GM12878 (cell line): ENCODE data around the gene OR5M3. TPM values are rescaled to one million over a fixed set of nuclear protein-coding genes. Genes with fewer than 3 reads are reported as not detected.

ENCODE experiments used
- ATAC-seq: fragments of 200-7000 bp; cut with Tn5 transposase; 3 replicates; pipeline ENCODE4 v1.9.1; 2020; ENCODE audit warnings: mild to moderate bottlenecking, moderate library complexity
- BruUV-seq: library from RNA; stranded (reverse); fragments of 400-500 nt; replicated peaks from 2 replicates; lab custom pipeline; 2021; lab: Mats Ljungman, UMichigan
- CTCF ChIA-PET: fragments of 300-600 bp; sonication (Branson Sonifier 250); formaldehyde crosslinking; extraction: SDS; loops from one replicate; lab custom pipeline; 2021; ENCODE audit warnings: inconsistent platforms; lab: Yijun Ruan, JAX
- POLR2A ChIA-PET: fragments of 350-600 bp; formaldehyde crosslinking; extraction: SDS; loops from one replicate; lab custom pipeline; 2021; ENCODE audit warnings: inconsistent platforms; lab: Charles Lee
- RAD21 ChIA-PET: fragments of 300-600 bp; sonication (Branson Sonifier 250); formaldehyde crosslinking; loops from one replicate; lab custom pipeline; 2023; ENCODE audit warnings: antibody characterized with exemption; ENCODE audit not compliant: unreplicated experiment; lab: Charles Lee
- SMC1A ChIA-PET: fragments of 300-600 bp; sonication (Branson Sonifier 250); formaldehyde crosslinking; loops from one replicate; lab custom pipeline; 2023; ENCODE audit not compliant: unreplicated experiment, uncharacterized antibody; lab: Charles Lee
- DNase-seq: peaks from one replicate; pipeline ENCODE4 v3.0.0-alpha.2; 2011; ENCODE audit warnings: low read depth, low spot score
- FAIRE-seq: peaks from 3 replicates; lab custom pipeline; 2011; peaks lifted over from hg19 to GRCh38; lab: Jason Lieb, UNC
- H2AFZ ChIP-seq: 2 replicates; pipeline ENCODE4 v1.6.0; 2011; ENCODE audit warnings: low read depth, low read length, control low read depth; ENCODE audit not compliant: control insufficient read depth
- H3K27ac ChIP-seq: 2 replicates; pipeline ENCODE4 v1.5.1; 2011; ENCODE audit warnings: control low read depth; ENCODE audit not compliant: control insufficient read depth, insufficient read depth
- H3K27me3 ChIP-seq, 2 experiments: replicated peaks in 1 of 2; 2 replicates each; pipeline versions ENCODE4 v1.6.0 to v1.6.1; 2011; ENCODE audit warnings: low read length in 1 of 2; ENCODE audit not compliant: control insufficient read depth in 2 of 2, insufficient read depth in 2 of 2
- H3K36me3 ChIP-seq, 2 experiments: 2 replicates each; pipeline ENCODE4 v1.5.1; 2011; ENCODE audit warnings: low read length in 1 of 2; ENCODE audit not compliant: control insufficient read depth in 2 of 2, insufficient read depth in 2 of 2
- H3K4me1 ChIP-seq: 2 replicates; pipeline ENCODE4 v1.6.1; 2011; ENCODE audit warnings: mild to moderate bottlenecking, low read length, moderate library complexity, mixed read lengths; ENCODE audit not compliant: control insufficient read depth, insufficient read depth
- H3K4me2 ChIP-seq: 2 replicates; pipeline ENCODE4 v1.6.0; 2011; ENCODE audit warnings: control low read depth; ENCODE audit not compliant: control insufficient read depth, insufficient read depth
- H3K4me3 ChIP-seq: fragments of 200-600 bp; sonication (generic); 2 replicates; pipeline ENCODE4 v1.5.1; 2016
- H3K79me2 ChIP-seq: 2 replicates; pipeline ENCODE4 v1.6.0; 2011; ENCODE audit warnings: low read length; ENCODE audit not compliant: control insufficient read depth, insufficient read depth
- H3K9ac ChIP-seq: 2 replicates; pipeline ENCODE4 v1.8.0; 2011; ENCODE audit warnings: low read length, control low read depth, mixed read lengths; ENCODE audit not compliant: control insufficient read depth, insufficient read depth
- H3K9me3 ChIP-seq: replicated peaks from 3 replicates; pipeline ENCODE4 v1.5.1; 2011; ENCODE audit warnings: mild to moderate bottlenecking, low read length; ENCODE audit not compliant: control insufficient read depth, insufficient read depth
- H4K20me1 ChIP-seq: 2 replicates; pipeline ENCODE4 v1.6.0; 2011; ENCODE audit not compliant: control insufficient read depth, insufficient read depth
- CTCF ChIP-seq, 3 experiments: IDR thresholded peaks in 2 of 3; conservative IDR thresholded peaks in 1 of 3; 2 replicates each; pipeline ENCODE4 v1.5.1; 2011; ENCODE audit warnings: low read depth in 3 of 3, low read length in 3 of 3, mild to moderate bottlenecking in 3 of 3, control low read depth in 2 of 3, moderate library complexity in 2 of 3, inconsistent platforms in 1 of 3, mixed read lengths in 1 of 3; ENCODE audit not compliant: control insufficient read depth in 2 of 3, insufficient read depth in 1 of 3; ENCODE audit errors: extremely low read depth in 1 of 3
- EP300 ChIP-seq, 2 experiments: fragments of 150-350 bp in 1 of 2; IDR thresholded peaks; 2 replicates each; pipeline ENCODE4 v1.6.1; 2011 to 2012; ENCODE audit warnings: low read depth in 2 of 2, low read length in 2 of 2, borderline replicate concordance in 1 of 2, improper control_type of control experiment in 1 of 2, inconsistent platforms in 1 of 2; ENCODE audit not compliant: control insufficient read depth in 1 of 2
- HCFC1 ChIP-seq: fragments of 150-350 bp; IDR thresholded peaks from 2 replicates; pipeline ENCODE4 v1.6.1; 2014; ENCODE audit warnings: low read length
- PRDM15 ChIP-seq: fragments of 450-650 bp; formaldehyde crosslinking; IDR thresholded peaks from 2 replicates; pipeline ENCODE4 v1.4.0; 2020; ENCODE audit warnings: mild to moderate bottlenecking, moderate library complexity
- SMC3 ChIP-seq: IDR thresholded peaks from 2 replicates; pipeline ENCODE4 v1.6.1; 2011; ENCODE audit warnings: low read length, improper control_type of control experiment, borderline replicate concordance
- ZNF384 ChIP-seq: IDR thresholded peaks from 2 replicates; pipeline ENCODE4 v1.6.1; 2012; ENCODE audit warnings: low read depth, mild to moderate bottlenecking, low read length, improper control_type of control experiment, borderline replicate concordance
- WGBS: methylation state at CpG from one replicate; pipeline ENCODE4 v1.1.6; 2016; ENCODE audit warnings: low lambda C conversion rate; ENCODE audit not compliant: insufficient replicate concordance, insufficient coverage; ENCODE audit errors: missing lambda C conversion rate; 5-methylcytosine and 5-hydroxymethylcytosine counted together
- in situ Hi-C: fragments of 300-500 bp; cut with MboI; formaldehyde crosslinking; loops from 9 replicates; pipeline ENCODE4 v1.14.3; 2018; ENCODE audit warnings: mixed read lengths
- intact Hi-C: fragments of 100-400 bp; cut with micrococcal nuclease; formaldehyde crosslinking; loops from one replicate; pipeline ENCODE4 v1.14.2; 2022; ENCODE audit not compliant: unreplicated experiment
- polyA plus RNA-seq, 11 experiments: library from polyadenylated mRNA; depleted of rRNA in 4 of 11; unstranded in 6 of 11; stranded (reverse) in 5 of 11; fragments of >200 nt; fragmentation: Nextera tagmentation in 4 of 11; fragmentation: Illumina TruSeq in 1 of 11; extraction: Ambion mirVana in 4 of 11; extraction: Trizol in 1 of 11; gene quantifications; 1 replicate in 1 of 11; 2 replicates in 10 of 11; pipeline versions ENCODE4 v1.2.1 to v1.2.3, GENCODE V29; 2011 to 2016; ENCODE audit warnings: inconsistent platforms in 2 of 11, missing spikeins in 2 of 11, low read depth in 1 of 11
- total RNA-seq, 4 experiments: library from RNA; depleted of rRNA in 3 of 4; stranded (reverse); fragments of >200 nt in 3 of 4; fragmentation: Illumina TruSeq in 1 of 4; extraction: Trizol in 1 of 4; gene quantifications; 2 replicates each; pipeline versions ENCODE4 v1.2.1 to v1.2.3, GENCODE V29; 2013 to 2021

The OR5M3 gene
- total and polyA plus RNA-seq, 10 of the 15 experiments (the other 5 are each of a cell fraction or from before 2014, with no cell fraction given): not detected

GRCh38 chr11:56522008-56522407 is 48.9 kb upstream of the OR5M3 start:
- H3K27me3 ChIP-seq: no peaks in the 10 kb centered on the region
- no peak overlapping the region for H2AFZ ChIP-seq
- H3K9me3 ChIP-seq: no peaks in the 10 kb centered on the region
- DNase-seq: no peak
- H3K4me1 ChIP-seq: no peaks in the 10 kb centered on the region
- H3K4me2 ChIP-seq: no peak overlapping the region
- no peaks in the 10 kb centered on the region for H3K79me2 ChIP-seq
- no peak overlapping the region for H3K9ac ChIP-seq
- CTCF ChIA-PET: interaction anchor here (0.7 to 1.0 kb wide), 2 partner anchors 260 to 261 kb away, joined by 3 read pairs; no protein-coding TSS in a partner anchor
- H4K20me1 ChIP-seq: no peaks in the 10 kb centered on the region
- POLR2A ChIA-PET: no interaction called here
- H3K36me3 ChIP-seq: no peaks in the 10 kb centered on the region
- no peak overlapping the region for H3K27ac ChIP-seq
- RAD21 ChIA-PET: interaction anchor here (1.2 kb wide), 1 partner anchor 261 kb away, joined by 3 read pairs; no protein-coding TSS in a partner anchor
- in situ Hi-C loops (no loop called here), intact Hi-C loops (no loop called here)
- no peak overlapping the region for H3K4me3 ChIP-seq
- no peak for FAIRE-seq
- SMC1A ChIA-PET: no interaction called here
- no TSS peak for BruUV-seq
- no peak for TF ChIP-seq EP300 (IDR thresholded peaks at IDR 0.05; ENCODE audit: borderline replicate concordance in 1 of 2, control insufficient read depth in 1 of 2, low read depth in 2 of 2, low read length in 2 of 2)
- TF ChIP-seq ZNF384: no peak
- no peak for TF ChIP-seq HCFC1
- no peak for TF ChIP-seq PRDM15 (CRISPR knock-in tag)
- TF ChIP-seq SMC3: peak; percentile 5; the same call in 1 of the 2 replicates
- peak in 1 of 3 experiments; percentile 33; a peak in 2 of 6 replicates for TF ChIP-seq CTCF (IDR thresholded peaks at IDR 0.05 in 2 of 3, conservative IDR thresholded peaks at IDR 0.05 in 1 of 3; ENCODE audit: control insufficient read depth in 2 of 3, extremely low read depth in 1 of 3, insufficient read depth in 1 of 3, low read depth in 3 of 3, low read length in 3 of 3)
- 24% methylated on average over 5 of the region's 5 CpGs for WGBS
- 0 out of 3 replicates have a peak, but pooled peaks have one; percentile 45 for ATAC-seq
